ENCODE data around the gene TIAM2. TPM values are rescaled to one million over a fixed set of nuclear protein-coding genes. Genes with fewer than 3 reads are reported as not detected.

TIAM2 gene
- total and polyA plus RNA-seq, 8 donors = 1.1 to 44.2 (median 5.5) TPM

DNA sequence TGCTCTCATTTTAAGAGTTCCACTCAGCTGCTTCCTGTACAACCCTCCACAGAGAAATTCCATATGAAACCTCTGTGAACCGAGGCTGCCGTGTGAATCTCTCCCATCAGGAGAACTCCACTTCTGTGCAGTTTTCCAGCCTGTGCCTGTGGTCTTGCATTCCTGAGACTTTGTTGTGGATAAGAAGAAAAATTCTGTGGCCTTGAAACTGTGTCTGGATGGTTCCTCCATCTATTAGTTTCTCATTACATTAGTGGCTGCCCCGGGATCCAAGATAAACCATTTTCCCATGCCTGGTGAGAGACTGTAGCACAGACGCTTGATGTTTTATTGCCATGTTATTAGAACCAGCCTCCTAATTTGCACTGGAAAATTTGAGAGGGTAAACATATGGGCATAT is 40.8 kb upstream of the TIAM2 start:
- Histone ChIP-seq H3K9me3 (no peaks in the 10 kb centered on the region), H3K27ac (no peak overlapping the region), H3K36me3 (peaks cover 0 to 24% (median 12%) of the 10 kb centered on the region in 4 donors), H3K4me3 (no peak overlapping the region), H3K4me1 (no peaks in the 10 kb centered on the region), H3K27me3 (no peaks in the 10 kb centered on the region)
- DNase-seq = no peak
- intact Hi-C loops (cut with DNase I; ENCODE audit: low total_unique reads) = no loop called here
- no peak for TF ChIP-seq POLR2A (IDR thresholded peaks at IDR 0.05)
- no peak for TF ChIP-seq EP300 (IDR thresholded peaks at IDR 0.05)
- 90 to 98% (median 94%) methylated on average over 4 of the region's 4 CpGs for WGBS, 5 donors

DNA sequence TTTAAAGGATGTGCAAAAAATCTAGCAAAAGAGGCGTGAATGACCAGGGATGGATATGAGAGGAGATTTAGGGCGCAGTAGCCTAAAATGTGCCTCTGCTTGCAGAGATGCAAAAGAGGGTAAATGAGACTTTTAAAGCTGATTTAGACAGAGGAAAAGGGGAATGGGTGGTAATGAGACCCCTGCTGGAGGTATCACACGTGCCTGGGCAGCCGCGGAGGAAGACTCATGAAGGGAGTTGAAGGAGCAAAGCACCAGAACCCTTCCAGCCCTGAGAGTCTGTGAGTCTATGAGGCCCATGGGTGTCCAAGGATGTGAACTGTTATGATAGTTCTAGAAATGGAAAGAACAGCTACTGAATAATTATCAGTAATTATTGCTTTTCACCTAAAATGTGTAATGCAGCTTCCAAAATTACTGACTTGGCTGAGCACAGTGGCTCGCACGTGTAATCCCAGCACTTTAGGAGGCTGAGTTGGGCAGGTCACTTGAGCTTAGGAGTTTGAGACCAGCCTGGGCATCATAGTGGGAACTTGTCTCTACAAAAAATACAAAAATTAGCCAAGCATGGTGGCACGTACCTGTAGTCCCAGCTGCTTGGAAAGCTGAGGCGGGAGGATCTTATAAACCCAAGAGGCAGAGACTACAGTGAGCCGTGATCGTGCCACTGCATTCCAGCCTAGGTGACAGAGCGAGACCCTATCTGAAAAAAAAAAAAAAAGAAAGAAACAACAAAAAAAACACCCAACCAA is 38.2 kb upstream of the TIAM2 start:
- intact Hi-C loops (cut with DNase I; ENCODE audit: low total_unique reads) = no loop called here
- no peak overlapping the region for H3K4me3 ChIP-seq

DNA sequence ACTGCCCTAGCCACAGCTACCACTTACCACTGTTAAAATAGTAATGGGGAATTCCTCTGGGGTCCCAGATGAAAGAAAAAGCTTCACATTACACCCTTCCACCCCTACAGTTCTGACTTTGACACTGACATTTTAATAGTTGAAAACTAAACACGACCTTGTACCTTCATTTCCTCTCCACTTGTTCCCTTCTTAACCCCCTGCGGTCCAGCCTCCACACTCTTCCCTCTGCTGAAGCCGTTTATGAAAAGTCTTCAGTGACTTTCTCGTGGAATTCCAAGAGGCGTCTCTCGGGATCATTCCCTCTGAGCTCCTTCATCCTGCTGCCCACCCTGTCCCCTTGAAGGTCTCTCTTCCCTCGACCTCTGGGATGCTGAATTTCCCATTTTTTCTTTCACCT is 36.6 kb upstream of the TIAM2 start:
- intact Hi-C loops (cut with DNase I; ENCODE audit: low total_unique reads) = no loop called here
- Histone ChIP-seq H3K27me3 (no peaks in the 10 kb centered on the region), H3K9me3 (no peaks in the 10 kb centered on the region), H3K4me3 (no peak overlapping the region), H3K36me3 (peaks cover 0 to 16% (median 10%) of the 10 kb centered on the region in 4 donors), H3K4me1 (peaks cover 0 to 33% (median 0%) of the 10 kb centered on the region in 4 donors), H3K27ac (no peak overlapping the region)
- no peak for DNase-seq
- WGBS, 5 donors = 73 to 81% (median 76%) methylated on average over 7 of the region's 7 CpGs
- TF ChIP-seq POLR2A (IDR thresholded peaks at IDR 0.05) (no peak), EP300 (IDR thresholded peaks at IDR 0.05) (no peak), POLR2AphosphoS5 (IDR thresholded peaks at IDR 0.05) (no peak)
- TF ChIP-seq, protein P1, sequence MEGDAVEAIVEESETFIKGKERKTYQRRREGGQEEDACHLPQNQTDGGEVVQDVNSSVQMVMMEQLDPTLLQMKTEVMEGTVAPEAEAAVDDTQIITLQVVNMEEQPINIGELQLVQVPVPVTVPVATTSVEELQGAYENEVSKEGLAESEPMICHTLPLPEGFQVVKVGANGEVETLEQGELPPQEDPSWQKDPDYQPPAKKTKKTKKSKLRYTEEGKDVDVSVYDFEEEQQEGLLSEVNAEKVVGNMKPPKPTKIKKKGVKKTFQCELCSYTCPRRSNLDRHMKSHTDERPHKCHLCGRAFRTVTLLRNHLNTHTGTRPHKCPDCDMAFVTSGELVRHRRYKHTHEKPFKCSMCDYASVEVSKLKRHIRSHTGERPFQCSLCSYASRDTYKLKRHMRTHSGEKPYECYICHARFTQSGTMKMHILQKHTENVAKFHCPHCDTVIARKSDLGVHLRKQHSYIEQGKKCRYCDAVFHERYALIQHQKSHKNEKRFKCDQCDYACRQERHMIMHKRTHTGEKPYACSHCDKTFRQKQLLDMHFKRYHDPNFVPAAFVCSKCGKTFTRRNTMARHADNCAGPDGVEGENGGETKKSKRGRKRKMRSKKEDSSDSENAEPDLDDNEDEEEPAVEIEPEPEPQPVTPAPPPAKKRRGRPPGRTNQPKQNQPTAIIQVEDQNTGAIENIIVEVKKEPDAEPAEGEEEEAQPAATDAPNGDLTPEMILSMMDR (IDR thresholded peaks at IDR 0.05) = no peak

More for the DNA sequence above, 38.2 kb upstream of the TIAM2 start:
- DNase-seq = no peak
- peaks cover 0 to 19% (median 0%) of the 10 kb centered on the region in 4 donors for H3K4me1 ChIP-seq
- H3K27me3 ChIP-seq = no peaks in the 10 kb centered on the region
- H3K36me3 ChIP-seq = peaks cover 0 to 16% (median 10%) of the 10 kb centered on the region in 4 donors
- TF ChIP-seq, protein P1 (IDR thresholded peaks at IDR 0.05) = no peak
- no peak for TF ChIP-seq POLR2AphosphoS5 (IDR thresholded peaks at IDR 0.05)
- TF ChIP-seq POLR2A (IDR thresholded peaks at IDR 0.05) = no peak
- TF ChIP-seq EP300 (IDR thresholded peaks at IDR 0.05) = no peak
- WGBS, 5 donors = 88 to 93% (median 93%) methylated on average over 12 of the region's 12 CpGs
- H3K27ac ChIP-seq = no peak overlapping the region
- no peaks in the 10 kb centered on the region for H3K9me3 ChIP-seq

DNA sequence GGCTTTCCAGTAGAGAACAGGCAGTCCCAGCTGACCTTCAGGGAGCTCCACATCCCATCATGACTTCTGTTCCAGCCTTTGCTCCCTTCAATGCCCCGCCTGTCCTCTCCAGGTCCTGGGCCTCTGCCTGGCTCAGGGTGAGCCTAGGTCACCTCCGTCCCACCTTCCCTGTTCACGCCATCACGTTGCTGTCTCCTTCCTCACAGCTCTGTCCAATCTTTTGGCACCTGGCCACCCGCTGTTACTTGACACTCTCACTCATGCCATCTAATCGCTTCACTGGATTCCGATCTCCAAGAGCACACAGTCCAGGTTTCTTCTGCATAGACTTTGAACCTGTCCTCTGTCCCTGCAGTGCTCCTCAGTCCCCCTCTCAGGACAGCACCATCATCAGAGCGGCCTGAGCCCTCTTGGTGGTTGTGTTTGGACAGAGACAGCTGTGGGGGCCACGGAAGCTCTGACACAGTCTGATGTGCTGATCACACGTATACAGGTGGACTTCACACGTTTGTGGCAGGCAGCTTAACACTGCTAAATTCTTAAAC is 34.7 kb upstream of the TIAM2 start:
- WGBS, 5 donors = 64 to 75% (median 68%) methylated on average over 11 of the region's 11 CpGs
- DNase-seq = peak; percentile 45 to 46
- Histone ChIP-seq H3K27ac (no peak overlapping the region), H3K27me3 (no peaks in the 10 kb centered on the region), H3K36me3 (peaks cover 0 to 16% (median 3%) of the 10 kb centered on the region in 4 donors), H3K4me1 (peaks cover 0 to 33% (median 0%) of the 10 kb centered on the region in 4 donors), H3K9me3 (no peaks in the 10 kb centered on the region), H3K4me3 (no peak overlapping the region)
- TF ChIP-seq, protein P1 (IDR thresholded peaks at IDR 0.05) = no peak
- TF ChIP-seq POLR2AphosphoS5 (IDR thresholded peaks at IDR 0.05) = no peak
- no peak for TF ChIP-seq EP300 (IDR thresholded peaks at IDR 0.05)
- TF ChIP-seq POLR2A (IDR thresholded peaks at IDR 0.05) = no peak
- intact Hi-C loops (cut with DNase I; ENCODE audit: low total_unique reads) = no loop called here
